ENCODE measurements around the gene SRSF5.

The SRSF5 gene

GRCh38 chr14:69772082-69773017, 5.4 kb downstream of the SRSF5 start:
- no peak for DNase-seq
- Mint-ChIP-seq H3K9me3 (no peaks in the 10 kb centered on the region), H3K4me1 (peaks cover 38% of the 10 kb centered on the region), H3K4me3 (no peak overlapping the region), H3K27me3 (ENCODE audit: low read depth, poor library complexity) (no peaks in the 10 kb centered on the region), H3K36me3 (ENCODE audit: low read depth) (peaks cover 97% of the 10 kb centered on the region), H3K27ac (peak overlapping the region; percentile 85)
- TF ChIP-seq, protein P1, sequence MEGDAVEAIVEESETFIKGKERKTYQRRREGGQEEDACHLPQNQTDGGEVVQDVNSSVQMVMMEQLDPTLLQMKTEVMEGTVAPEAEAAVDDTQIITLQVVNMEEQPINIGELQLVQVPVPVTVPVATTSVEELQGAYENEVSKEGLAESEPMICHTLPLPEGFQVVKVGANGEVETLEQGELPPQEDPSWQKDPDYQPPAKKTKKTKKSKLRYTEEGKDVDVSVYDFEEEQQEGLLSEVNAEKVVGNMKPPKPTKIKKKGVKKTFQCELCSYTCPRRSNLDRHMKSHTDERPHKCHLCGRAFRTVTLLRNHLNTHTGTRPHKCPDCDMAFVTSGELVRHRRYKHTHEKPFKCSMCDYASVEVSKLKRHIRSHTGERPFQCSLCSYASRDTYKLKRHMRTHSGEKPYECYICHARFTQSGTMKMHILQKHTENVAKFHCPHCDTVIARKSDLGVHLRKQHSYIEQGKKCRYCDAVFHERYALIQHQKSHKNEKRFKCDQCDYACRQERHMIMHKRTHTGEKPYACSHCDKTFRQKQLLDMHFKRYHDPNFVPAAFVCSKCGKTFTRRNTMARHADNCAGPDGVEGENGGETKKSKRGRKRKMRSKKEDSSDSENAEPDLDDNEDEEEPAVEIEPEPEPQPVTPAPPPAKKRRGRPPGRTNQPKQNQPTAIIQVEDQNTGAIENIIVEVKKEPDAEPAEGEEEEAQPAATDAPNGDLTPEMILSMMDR (IDR thresholded peaks at IDR 0.05) = no peak

- DNase-seq = no peak
- Mint-ChIP-seq H3K27me3 (ENCODE audit: low read depth, poor library complexity) (no peaks in the 10 kb centered on the region), H3K36me3 (ENCODE audit: low read depth) (peaks cover 96% of the 10 kb centered on the region), H3K4me1 (peaks cover 25% of the 10 kb centered on the region), H3K9me3 (no peaks in the 10 kb centered on the region), H3K4me3 (no peak overlapping the region), H3K27ac (no peak overlapping the region)
- TF ChIP-seq, protein P1 (IDR thresholded peaks at IDR 0.05) = no peak
Observed at GRCh38 chr14:69773571-69774276, 6.8 kb downstream of the SRSF5 start.

GRCh38 chr14:69775012-69775411, 8.1 kb downstream of the SRSF5 start:
- Mint-ChIP-seq H3K9me3 (no peaks in the 10 kb centered on the region), H3K36me3 (ENCODE audit: low read depth) (peaks cover 90% of the 10 kb centered on the region)

GRCh38 chr14:69776875-69777453, 10.0 kb downstream of the SRSF5 start:
- DNase-seq = no peak
- peaks cover 86% of the 10 kb centered on the region for H3K36me3 Mint-ChIP-seq (ENCODE audit: low read depth)

More at GRCh38 chr14:69775012-69775411, 8.1 kb downstream of the SRSF5 start:
- no peak for DNase-seq
- no peak overlapping the region for H3K4me3 Mint-ChIP-seq
- TF ChIP-seq, protein P1 (IDR thresholded peaks at IDR 0.05) = no peak
- H3K4me1 Mint-ChIP-seq = peaks cover 13% of the 10 kb centered on the region
- H3K27ac Mint-ChIP-seq = peak overlapping the region; percentile 78
- H3K27me3 Mint-ChIP-seq (ENCODE audit: low read depth, poor library complexity) = no peaks in the 10 kb centered on the region

GRCh38 chr14:69779088-69779487, 12.1 kb downstream of the SRSF5 start:
- TF ChIP-seq, protein P1 (IDR thresholded peaks at IDR 0.05) = no peak
- H3K36me3 Mint-ChIP-seq (ENCODE audit: low read depth) = peaks cover 65% of the 10 kb centered on the region
- no peaks in the 10 kb centered on the region for H3K9me3 Mint-ChIP-seq
- no peak overlapping the region for H3K4me3 Mint-ChIP-seq
- H3K27ac Mint-ChIP-seq = peak overlapping the region; percentile 25
- no peak for DNase-seq
- peaks cover 2% of the 10 kb centered on the region for H3K27me3 Mint-ChIP-seq (ENCODE audit: low read depth, poor library complexity)
- no peaks in the 10 kb centered on the region for H3K4me1 Mint-ChIP-seq

More at GRCh38 chr14:69776875-69777453, 10.0 kb downstream of the SRSF5 start:
- Mint-ChIP-seq H3K27ac (no peak overlapping the region), H3K4me1 (no peaks in the 10 kb centered on the region), H3K4me3 (no peak overlapping the region), H3K9me3 (no peaks in the 10 kb centered on the region), H3K27me3 (ENCODE audit: low read depth, poor library complexity) (peaks cover 2% of the 10 kb centered on the region)
- TF ChIP-seq, protein P1 (IDR thresholded peaks at IDR 0.05) = no peak
